GM19328 (cell line): ENCODE measurements around the gene HLA-DMA.

Experiments used
- ATAC-seq: cut with Tn5 transposase; IDR thresholded peaks from one replicate; pipeline ENCODE4 v1.9.1; 2021; ENCODE audit warnings: mild to moderate bottlenecking, moderate library complexity; ENCODE audit not compliant: unreplicated experiment

HLA-DMA gene

GRCh38 chr6:32952817-32953739, at the start of gene HLA-DMA:
HLA-DMA (minus strand) TSS chr6:32953097; CDS start chr6:32953036, 61 bp downstream.
- ATAC-seq = peak; percentile 76

GRCh38 chr6:33001685-33002084, 48.8 kb upstream of the HLA-DMA start:
- no peak for ATAC-seq

- no peak for ATAC-seq
Observed at GRCh38 chr6:33000055-33000454, 47.2 kb upstream of the HLA-DMA start.

- ATAC-seq = no peak
Observed at GRCh38 chr6:32995448-32995847, 42.6 kb upstream of the HLA-DMA start.

- no peak for ATAC-seq
Observed at GRCh38 chr6:32993363-32993973, 40.6 kb upstream of the HLA-DMA start.

GRCh38 chr6:32991972-32992371, 39.1 kb upstream of the HLA-DMA start:
- no peak for ATAC-seq

- ATAC-seq = no peak
Observed at GRCh38 chr6:32989368-32989767, 36.5 kb upstream of the HLA-DMA start.

- no peak for ATAC-seq
Observed at GRCh38 chr6:32984622-32985389, 31.9 kb upstream of the HLA-DMA start.

GRCh38 chr6:32983964-32984621, 31.2 kb upstream of the HLA-DMA start:
- ATAC-seq = no peak

GRCh38 chr6:32983493-32983848, 30.6 kb upstream of the HLA-DMA start:
- ATAC-seq = no peak

GRCh38 chr6:32982702-32983492, 30.0 kb upstream of the HLA-DMA start:
- ATAC-seq = no peak

- ATAC-seq = no peak
Observed at GRCh38 chr6:32982084-32982701, 29.3 kb upstream of the HLA-DMA start.

- no peak for ATAC-seq
Observed at GRCh38 chr6:32980488-32981038, 27.7 kb upstream of the HLA-DMA start.

- ATAC-seq = no peak
Observed at GRCh38 chr6:32979720-32980487, 27.0 kb upstream of the HLA-DMA start.

- ATAC-seq = no peak
Observed at GRCh38 chr6:32977953-32978324, 25.0 kb upstream of the HLA-DMA start.

- ATAC-seq = no peak
Observed at GRCh38 chr6:32977272-32977952, 24.5 kb upstream of the HLA-DMA start.

GRCh38 chr6:32976334-32977069, 23.6 kb upstream of the HLA-DMA start:
- no peak for ATAC-seq

- no peak for ATAC-seq
Observed at GRCh38 chr6:32975886-32976285, 23.0 kb upstream of the HLA-DMA start.
